PC-9 (cell line): ENCODE measurements around the gene XXYLT1. TPM values are rescaled to one million over a fixed set of nuclear protein-coding genes. Genes with fewer than 3 reads are reported as not detected.

Experiments
- BruUV-seq: library from RNA; stranded (reverse); fragments of 400-500 nt; replicated peaks from 2 replicates; lab custom pipeline; 2021; lab: Mats Ljungman, UMichigan
- CTCF ChIA-PET: fragments of 300-600 bp; sonication (Branson Sonifier 250); formaldehyde crosslinking; loops from one replicate; lab custom pipeline; 2022; ENCODE audit warnings: antibody characterized with exemption; lab: Charles Lee
- POLR2A ChIA-PET: fragments of 300-600 bp; sonication (Branson Sonifier 250); formaldehyde crosslinking; loops from one replicate; lab custom pipeline; 2022; ENCODE audit warnings: antibody characterized with exemption; ENCODE audit not compliant: unreplicated experiment; lab: Charles Lee
- DNase-seq, 2 experiments: peaks; one replicate each; pipeline versions ENCODE4 v3.0.0 to v3.0.0-alpha.2; 2015 to 2022; ENCODE audit warnings: mixed read lengths in 1 of 2
- H2AFZ ChIP-seq: fragments of 200-600 bp; sonication (generic); 2 replicates; pipeline ENCODE4 v1.8.1; 2017; ENCODE audit warnings: antibody characterized with exemption
- H3F3A ChIP-seq: fragments of 200-600 bp; sonication (generic); 2 replicates; pipeline ENCODE4 v1.8.1; 2017; ENCODE audit warnings: antibody characterized with exemption, mild to moderate bottlenecking, low read depth; ENCODE audit not compliant: insufficient read depth
- H3K27ac ChIP-seq: fragments of 200-600 bp; sonication (generic); 2 replicates; pipeline ENCODE4 v1.6.1; 2016; ENCODE audit warnings: mixed run types
- H3K27me3 ChIP-seq: fragments of 200-600 bp; sonication (generic); 2 replicates; pipeline ENCODE4 v1.6.1; 2016; ENCODE audit warnings: low read depth, mixed run types; ENCODE audit not compliant: insufficient read depth
- H3K36me3 ChIP-seq: fragments of 200-600 bp; sonication (generic); 2 replicates; pipeline ENCODE4 v1.6.1; 2016; ENCODE audit warnings: low read depth, mixed run types
- H3K4me1 ChIP-seq: fragments of 200-600 bp; sonication (generic); replicated peaks from 2 replicates; pipeline ENCODE4 v1.6.1; 2016; ENCODE audit warnings: mixed run types; ENCODE audit not compliant: insufficient read depth
- H3K4me2 ChIP-seq: fragments of 200-600 bp; sonication (generic); 2 replicates; pipeline ENCODE4 v1.6.1; 2017; ENCODE audit warnings: mixed run types
- H3K4me3 ChIP-seq: fragments of 200-600 bp; sonication (generic); 2 replicates; pipeline ENCODE4 v1.6.1; 2016; ENCODE audit warnings: mixed run types
- H3K79me2 ChIP-seq: fragments of 200-600 bp; sonication (generic); 2 replicates; pipeline ENCODE4 v1.6.1; 2017; ENCODE audit warnings: low read depth, mixed run types
- H3K9me2 ChIP-seq: fragments of 200-600 bp; sonication (generic); 2 replicates; pipeline ENCODE4 v1.8.1; 2017; ENCODE audit warnings: mild to moderate bottlenecking; ENCODE audit not compliant: insufficient read depth
- H3K9me3 ChIP-seq: fragments of 200-600 bp; sonication (generic); 2 replicates; pipeline ENCODE4 v1.8.1; 2016; ENCODE audit warnings: low read depth; ENCODE audit not compliant: insufficient read depth
- H4K20me1 ChIP-seq: fragments of 200-600 bp; sonication (generic); 2 replicates; pipeline ENCODE4 v1.8.1; 2017; ENCODE audit not compliant: insufficient read depth
- CTCF ChIP-seq: fragments of 200-600 bp; sonication (generic); conservative IDR thresholded peaks from 2 replicates; pipeline ENCODE4 v1.6.1; 2017; ENCODE audit warnings: mixed run types, antibody characterized with exemption, mild to moderate bottlenecking, moderate library complexity
- EZH2 ChIP-seq: fragments of 200-600 bp; sonication (generic); IDR thresholded peaks from 2 replicates; pipeline ENCODE4 v1.8.0; 2017; ENCODE audit warnings: antibody characterized with exemption, low read depth
- intact Hi-C: fragments of 100-400 bp; cut with micrococcal nuclease; formaldehyde crosslinking; loops from one replicate; pipeline ENCODE4 v1.10.0; 2022; ENCODE audit not compliant: unreplicated experiment
- total RNA-seq: library from RNA; stranded (reverse); gene quantifications from 2 replicates; pipeline ENCODE4 v1.2.3, GENCODE V29; 2021

XXYLT1 gene
- total RNA-seq, 1 experiment from 2014 or later, result 13.3 TPM

- no peaks in the 10 kb centered on the region for H3K36me3 ChIP-seq
- BruUV-seq, result no TSS peak
- H3F3A ChIP-seq, result no peaks in the 10 kb centered on the region
- no peak for TF ChIP-seq EZH2
- TF ChIP-seq CTCF, result no peak
- no peaks in the 10 kb centered on the region for H3K27me3 ChIP-seq
- H3K27ac ChIP-seq, result no peak overlapping the region
- DNase-seq, result no peak
- no peaks in the 10 kb centered on the region for H4K20me1 ChIP-seq
- H3K79me2 ChIP-seq, result no peaks in the 10 kb centered on the region
- no peaks in the 10 kb centered on the region for H3K9me3 ChIP-seq
- H3K4me2 ChIP-seq, result no peak overlapping the region
- no peak overlapping the region for H3K4me3 ChIP-seq
- H2AFZ ChIP-seq, result no peak overlapping the region
- CTCF ChIA-PET, result no interaction called here
- no peaks in the 10 kb centered on the region for H3K4me1 ChIP-seq
- H3K9me2 ChIP-seq, result no peaks in the 10 kb centered on the region
- POLR2A ChIA-PET, result interaction anchor here (0.6 kb wide), 1 partner anchor 1738 kb away, joined by 3 read pairs; no protein-coding TSS in a partner anchor
- intact Hi-C loops, result no loop called here
Observed at GRCh38 chr3:195170496-195170895, 100.5 kb downstream of the XXYLT1 start.

- Histone ChIP-seq H3K4me2 (no peak overlapping the region), H2AFZ (no peak overlapping the region), H3K4me1 (no peaks in the 10 kb centered on the region), H3K4me3 (no peak overlapping the region), H3K79me2 (no peaks in the 10 kb centered on the region), H3K9me3 (no peaks in the 10 kb centered on the region), H3F3A (no peaks in the 10 kb centered on the region), H3K9me2 (no peaks in the 10 kb centered on the region), H3K27me3 (no peaks in the 10 kb centered on the region), H3K27ac (no peak overlapping the region), H3K36me3 (no peaks in the 10 kb centered on the region), H4K20me1 (no peaks in the 10 kb centered on the region)
- BruUV-seq, result no TSS peak
- no peak for TF ChIP-seq CTCF
- TF ChIP-seq EZH2, result no peak
- intact Hi-C loops, result no loop called here
- no peak for DNase-seq
- POLR2A ChIA-PET, result no interaction called here
- CTCF ChIA-PET, result interaction anchor here (0.6 kb wide), 1 partner anchor 375 kb away, joined by 5 read pairs; no protein-coding TSS in a partner anchor
Observed at GRCh38 chr3:195169011-195169649, 101.8 kb downstream of the XXYLT1 start.

GRCh38 chr3:195168009-195168762 lies 102.8 kb downstream of the XXYLT1 start:
- Histone ChIP-seq H3K4me3 (no peak overlapping the region), H3K9me3 (no peaks in the 10 kb centered on the region), H4K20me1 (no peaks in the 10 kb centered on the region), H3K27me3 (no peaks in the 10 kb centered on the region), H3K36me3 (no peaks in the 10 kb centered on the region), H3F3A (no peaks in the 10 kb centered on the region), H3K9me2 (no peaks in the 10 kb centered on the region), H3K79me2 (no peaks in the 10 kb centered on the region), H2AFZ (no peak overlapping the region), H3K4me1 (no peaks in the 10 kb centered on the region), H3K4me2 (no peak overlapping the region), H3K27ac (no peak overlapping the region)
- ChIA-PET CTCF (no interaction called here), POLR2A (interaction anchor here (0.5 kb wide), 1 partner anchor 849 kb away, joined by 12 read pairs; no protein-coding TSS in a partner anchor)
- intact Hi-C loops, result no loop called here
- TF ChIP-seq CTCF (no peak), EZH2 (no peak)
- no peak for DNase-seq
- no TSS peak for BruUV-seq
